HL-60 (cell line): ENCODE results near the gene POLR2H.

Experiments
- POLR2AphosphoS5 ChIP-seq: IDR thresholded peaks from 2 replicates; pipeline ENCODE4 v1.6.1; 2012; ENCODE audit warnings: low read depth
- TF ChIP-seq, protein P1 (sequence below): IDR thresholded peaks from one replicate; pipeline ENCODE4 v1.5.1; 2011; ENCODE audit warnings: low read length, control low read depth, inconsistent platforms; ENCODE audit not compliant: insufficient read depth

DNA sequence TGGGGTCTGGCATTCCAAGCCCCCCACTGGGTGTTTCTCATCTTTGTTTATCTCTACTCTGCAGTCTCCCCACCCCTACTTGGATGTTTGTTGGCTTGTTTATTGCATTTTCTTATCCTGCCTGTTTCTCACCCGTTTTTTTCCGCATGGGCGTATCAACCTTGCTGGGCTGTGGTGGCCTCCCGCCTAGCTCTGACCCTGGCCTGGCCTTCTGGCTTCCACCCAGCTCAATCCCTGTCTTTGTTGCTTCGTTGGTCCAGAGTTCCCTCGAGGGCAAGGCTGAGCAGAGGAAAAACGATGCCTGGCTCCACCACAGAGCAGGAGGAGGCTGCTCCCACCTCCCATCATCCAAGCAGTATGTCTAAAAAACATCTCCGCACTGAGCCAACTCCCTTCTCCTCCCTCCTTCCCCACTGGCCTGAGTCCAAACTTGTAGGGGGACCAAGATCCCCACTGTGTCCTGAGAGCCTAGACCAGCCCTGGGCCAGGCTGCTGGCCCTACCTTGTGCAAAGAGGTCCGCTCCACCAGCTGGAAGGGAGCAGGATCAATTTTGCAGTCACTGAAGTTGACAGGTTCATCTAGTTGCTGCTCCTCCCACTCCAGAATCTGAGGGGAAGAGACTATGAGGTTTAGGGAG is 9.9 kb upstream of the POLR2H start:
- TF ChIP-seq, protein P1, sequence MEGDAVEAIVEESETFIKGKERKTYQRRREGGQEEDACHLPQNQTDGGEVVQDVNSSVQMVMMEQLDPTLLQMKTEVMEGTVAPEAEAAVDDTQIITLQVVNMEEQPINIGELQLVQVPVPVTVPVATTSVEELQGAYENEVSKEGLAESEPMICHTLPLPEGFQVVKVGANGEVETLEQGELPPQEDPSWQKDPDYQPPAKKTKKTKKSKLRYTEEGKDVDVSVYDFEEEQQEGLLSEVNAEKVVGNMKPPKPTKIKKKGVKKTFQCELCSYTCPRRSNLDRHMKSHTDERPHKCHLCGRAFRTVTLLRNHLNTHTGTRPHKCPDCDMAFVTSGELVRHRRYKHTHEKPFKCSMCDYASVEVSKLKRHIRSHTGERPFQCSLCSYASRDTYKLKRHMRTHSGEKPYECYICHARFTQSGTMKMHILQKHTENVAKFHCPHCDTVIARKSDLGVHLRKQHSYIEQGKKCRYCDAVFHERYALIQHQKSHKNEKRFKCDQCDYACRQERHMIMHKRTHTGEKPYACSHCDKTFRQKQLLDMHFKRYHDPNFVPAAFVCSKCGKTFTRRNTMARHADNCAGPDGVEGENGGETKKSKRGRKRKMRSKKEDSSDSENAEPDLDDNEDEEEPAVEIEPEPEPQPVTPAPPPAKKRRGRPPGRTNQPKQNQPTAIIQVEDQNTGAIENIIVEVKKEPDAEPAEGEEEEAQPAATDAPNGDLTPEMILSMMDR: no peak
- no peak for TF ChIP-seq POLR2AphosphoS5
